Stimulated activated CD4-positive, alpha-beta T cell treated with anti-CD3 and anti-CD28 coated beads, Interleukin-1b, Interleukin-23, amount 100 ng/mL, for 4 hours (primary cell): Measurements from ENCODE around the gene UBE2F.
A peak's percentile ranks its signal among the peaks of the same experiment; 100 is the strongest.

Experiments used
- DNase-seq, 2 donors: peaks; one replicate each; pipeline ENCODE4 v3.0.0-alpha.2; 2020; ENCODE audit warnings: low read depth in 2 of 2

UBE2F gene

GRCh38 chr2:237966565-237967462 lies at the start of gene UBE2F:
Gene UBE2F, plus strand, starts transcription at chr2:237967014. Its CDS starts 6,094 bp downstream, at chr2:237973108.
- peak; percentile 95 to 96 for DNase-seq

GRCh38 chr2:237917696-237918374 lies 49.0 kb upstream of the UBE2F start:
- no peak for DNase-seq

- no peak for DNase-seq
These were observed 47.2 kb upstream of the UBE2F start for GRCh38 chr2:237919593-237919992.

- DNase-seq = no peak
These were observed 46.1 kb upstream of the UBE2F start for GRCh38 chr2:237920673-237921072.

GRCh38 chr2:237921967-237922492 lies 44.8 kb upstream of the UBE2F start:
- no peak for DNase-seq

GRCh38 chr2:237922641-237923361 lies 44.0 kb upstream of the UBE2F start:
- DNase-seq = peak in 1 of 2 donors; percentile 19

GRCh38 chr2:237923481-237924163 lies 43.2 kb upstream of the UBE2F start:
- peak; percentile 79 to 82 for DNase-seq

GRCh38 chr2:237924164-237924534 lies 42.7 kb upstream of the UBE2F start:
- no peak for DNase-seq

- no peak for DNase-seq
These were observed 39.7 kb upstream of the UBE2F start for GRCh38 chr2:237927135-237927534.

GRCh38 chr2:237927986-237928385 lies 38.8 kb upstream of the UBE2F start:
- no peak for DNase-seq

GRCh38 chr2:237929979-237930378 lies 36.8 kb upstream of the UBE2F start:
- DNase-seq = no peak

GRCh38 chr2:237931205-237931721 lies 35.6 kb upstream of the UBE2F start:
- DNase-seq = no peak

- DNase-seq = no peak
These were observed 34.1 kb upstream of the UBE2F start for GRCh38 chr2:237932731-237933131.

- no peak for DNase-seq
These were observed 32.6 kb upstream of the UBE2F start for GRCh38 chr2:237934186-237934585.

GRCh38 chr2:237935740-237936452 lies 30.9 kb upstream of the UBE2F start:
- no peak for DNase-seq

GRCh38 chr2:237939251-237939650 lies 27.6 kb upstream of the UBE2F start:
- DNase-seq = no peak

GRCh38 chr2:237940828-237941227 lies 26.0 kb upstream of the UBE2F start:
- no peak for DNase-seq

- no peak for DNase-seq
These were observed 25.6 kb upstream of the UBE2F start for GRCh38 chr2:237941239-237941638.

GRCh38 chr2:237942513-237942899 lies 24.3 kb upstream of the UBE2F start:
- DNase-seq = no peak

GRCh38 chr2:237943395-237944094 lies 23.3 kb upstream of the UBE2F start:
- no peak for DNase-seq
